ENCODE data around the gene IL1RAPL1.

DNA sequence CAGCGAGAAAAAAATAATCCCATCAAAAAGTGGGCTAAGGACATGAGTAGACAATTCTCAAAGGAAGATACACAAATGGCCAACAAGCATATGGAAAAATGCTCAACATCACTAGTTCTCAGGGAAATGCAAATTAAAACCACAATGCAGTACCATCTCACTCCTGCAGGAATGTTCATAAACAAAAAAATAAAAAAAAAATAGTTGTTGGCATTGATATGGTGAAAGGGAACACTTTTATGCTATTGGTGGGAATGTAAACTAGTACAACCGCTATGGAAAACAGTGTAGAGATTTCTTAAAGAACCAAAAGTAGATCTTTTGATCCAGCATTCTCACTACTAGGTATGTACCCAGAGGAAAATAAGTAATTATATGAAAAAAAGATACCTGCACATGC is 1119.8 kb downstream of the IL1RAPL1 start:
- TF ChIP-seq EZH2 (IDR thresholded peaks at IDR 0.05; ENCODE audit: borderline replicate concordance, low read depth, low read length, severe bottlenecking), result no peak
- TF ChIP-seq, protein P1, sequence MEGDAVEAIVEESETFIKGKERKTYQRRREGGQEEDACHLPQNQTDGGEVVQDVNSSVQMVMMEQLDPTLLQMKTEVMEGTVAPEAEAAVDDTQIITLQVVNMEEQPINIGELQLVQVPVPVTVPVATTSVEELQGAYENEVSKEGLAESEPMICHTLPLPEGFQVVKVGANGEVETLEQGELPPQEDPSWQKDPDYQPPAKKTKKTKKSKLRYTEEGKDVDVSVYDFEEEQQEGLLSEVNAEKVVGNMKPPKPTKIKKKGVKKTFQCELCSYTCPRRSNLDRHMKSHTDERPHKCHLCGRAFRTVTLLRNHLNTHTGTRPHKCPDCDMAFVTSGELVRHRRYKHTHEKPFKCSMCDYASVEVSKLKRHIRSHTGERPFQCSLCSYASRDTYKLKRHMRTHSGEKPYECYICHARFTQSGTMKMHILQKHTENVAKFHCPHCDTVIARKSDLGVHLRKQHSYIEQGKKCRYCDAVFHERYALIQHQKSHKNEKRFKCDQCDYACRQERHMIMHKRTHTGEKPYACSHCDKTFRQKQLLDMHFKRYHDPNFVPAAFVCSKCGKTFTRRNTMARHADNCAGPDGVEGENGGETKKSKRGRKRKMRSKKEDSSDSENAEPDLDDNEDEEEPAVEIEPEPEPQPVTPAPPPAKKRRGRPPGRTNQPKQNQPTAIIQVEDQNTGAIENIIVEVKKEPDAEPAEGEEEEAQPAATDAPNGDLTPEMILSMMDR (IDR thresholded peaks at IDR 0.05; ENCODE audit: borderline replicate concordance, extremely low read depth, low read length, poor library complexity, severe bottlenecking), result no peak

All from DND-41 (cell line).